Stimulated activated CD4-positive, alpha-beta T cell treated with anti-CD3 and anti-CD28 coated beads, Interleukin-1b, Interleukin-23, amount 100 ng/mL, for 48 hours (primary cell): ENCODE data around the gene CCNC.

Source experiments
- DNase-seq: peaks from one replicate; pipeline ENCODE4 v3.0.0-alpha.2; 2020

Gene CCNC

GRCh38 chr6:99568103-99568933, at the start of gene CCNC:
CCNC (minus strand) TSS chr6:99568660; CDS start chr6:99568527, 133 bp downstream.
- DNase-seq, result peak; percentile 96

- no peak for DNase-seq
Observed at GRCh38 chr6:99617131-99617530, 48.7 kb upstream of the CCNC start.

- DNase-seq, result no peak
Observed at GRCh38 chr6:99614430-99615186, 46.1 kb upstream of the CCNC start.

- DNase-seq, result no peak
Observed at GRCh38 chr6:99613705-99614429, 45.4 kb upstream of the CCNC start.

GRCh38 chr6:99613409-99613704, 44.9 kb upstream of the CCNC start:
- DNase-seq, result peak; percentile 43

- no peak for DNase-seq
Observed at GRCh38 chr6:99612551-99613408, 44.3 kb upstream of the CCNC start.

GRCh38 chr6:99611148-99611547, 42.7 kb upstream of the CCNC start:
- DNase-seq, result no peak

GRCh38 chr6:99609905-99610489, 41.5 kb upstream of the CCNC start:
- DNase-seq, result no peak

GRCh38 chr6:99608886-99609482, 40.5 kb upstream of the CCNC start:
- no peak for DNase-seq

- DNase-seq, result no peak
Observed at GRCh38 chr6:99608059-99608885, 39.8 kb upstream of the CCNC start.

GRCh38 chr6:99607416-99608036, 39.1 kb upstream of the CCNC start:
- DNase-seq, result no peak

GRCh38 chr6:99606656-99607415, 38.4 kb upstream of the CCNC start, which contains the start of gene PRDM13:
PRDM13 (plus strand) TSS chr6:99606833; CDS start chr6:99607035, 202 bp downstream.
- DNase-seq, result no peak

- DNase-seq, result no peak
Observed at GRCh38 chr6:99605911-99606655, 37.6 kb upstream of the CCNC start.

GRCh38 chr6:99605074-99605734, 36.7 kb upstream of the CCNC start:
- no peak for DNase-seq

- DNase-seq, result no peak
Observed at GRCh38 chr6:99604166-99605073, 36.0 kb upstream of the CCNC start.

GRCh38 chr6:99603421-99604165, 35.1 kb upstream of the CCNC start:
- peak; percentile 18 for DNase-seq
